KMS-11 (cell line): ENCODE measurements around the gene SMIM9.

ENCODE experiments used
- H2AFZ ChIP-seq: fragments of 200-600 bp; sonication (generic); 2 replicates; pipeline ENCODE4 v1.6.1; 2016; ENCODE audit warnings: antibody characterized with exemption, mixed run types, low read depth
- H3K27ac ChIP-seq: fragments of 200-600 bp; sonication (generic); 2 replicates; pipeline ENCODE4 v1.6.1; 2016; ENCODE audit warnings: mild to moderate bottlenecking, mixed run types
- H3K27me3 ChIP-seq: fragments of 200-600 bp; sonication (generic); 2 replicates; pipeline ENCODE4 v1.6.1; 2017; ENCODE audit warnings: mild to moderate bottlenecking, low read depth, mixed run types, moderate library complexity; ENCODE audit not compliant: insufficient read depth
- H3K36me3 ChIP-seq: fragments of 200-600 bp; sonication (generic); 2 replicates; pipeline ENCODE4 v1.6.1; 2017; ENCODE audit warnings: mild to moderate bottlenecking, mixed run types; ENCODE audit not compliant: insufficient read depth
- H3K4me1 ChIP-seq: fragments of 200-600 bp; sonication (generic); 2 replicates; pipeline ENCODE4 v1.6.1; 2016; ENCODE audit warnings: mild to moderate bottlenecking, low read depth, mixed run types; ENCODE audit not compliant: poor library complexity, severe bottlenecking
- H3K4me2 ChIP-seq: fragments of 200-600 bp; sonication (generic); 2 replicates; pipeline ENCODE4 v1.7.0; 2016; ENCODE audit warnings: mild to moderate bottlenecking, mixed run types
- H3K4me3 ChIP-seq: fragments of 200-600 bp; sonication (generic); IDR thresholded peaks from 2 replicates; pipeline ENCODE4 v1.6.1; 2017; ENCODE audit warnings: low read depth, low read length, mixed read lengths; ENCODE audit not compliant: insufficient read depth
- H3K79me2 ChIP-seq: fragments of 200-600 bp; sonication (generic); 2 replicates; pipeline ENCODE4 v1.6.1; 2016; ENCODE audit warnings: low read depth, mixed run types; ENCODE audit not compliant: insufficient read depth
- H3K9ac ChIP-seq: fragments of 200-600 bp; sonication (generic); 2 replicates; pipeline ENCODE4 v1.6.1; 2016; ENCODE audit warnings: mild to moderate bottlenecking, mixed run types
- H4K20me1 ChIP-seq: fragments of 200-600 bp; sonication (generic); 2 replicates; pipeline ENCODE4 v1.6.1; 2016; ENCODE audit warnings: mild to moderate bottlenecking, mixed run types; ENCODE audit not compliant: insufficient read depth
- TF ChIP-seq, protein P1 (sequence below): fragments of 200-600 bp; sonication (generic); conservative IDR thresholded peaks from 2 replicates; pipeline ENCODE4 v1.6.1; 2017; ENCODE audit warnings: low read depth, mild to moderate bottlenecking, antibody characterized with exemption, low read length, moderate library complexity, mixed read lengths

Gene SMIM9

GRCh38 chrX:154824638-154825037, 9.8 kb downstream of the SMIM9 start:
- H3K4me2 ChIP-seq: no peak overlapping the region
- H3K4me1 ChIP-seq: peaks cover 6% of the 10 kb centered on the region
- H3K27ac ChIP-seq: no peak overlapping the region
- H2AFZ ChIP-seq: no peak overlapping the region
- TF ChIP-seq, protein P1, sequence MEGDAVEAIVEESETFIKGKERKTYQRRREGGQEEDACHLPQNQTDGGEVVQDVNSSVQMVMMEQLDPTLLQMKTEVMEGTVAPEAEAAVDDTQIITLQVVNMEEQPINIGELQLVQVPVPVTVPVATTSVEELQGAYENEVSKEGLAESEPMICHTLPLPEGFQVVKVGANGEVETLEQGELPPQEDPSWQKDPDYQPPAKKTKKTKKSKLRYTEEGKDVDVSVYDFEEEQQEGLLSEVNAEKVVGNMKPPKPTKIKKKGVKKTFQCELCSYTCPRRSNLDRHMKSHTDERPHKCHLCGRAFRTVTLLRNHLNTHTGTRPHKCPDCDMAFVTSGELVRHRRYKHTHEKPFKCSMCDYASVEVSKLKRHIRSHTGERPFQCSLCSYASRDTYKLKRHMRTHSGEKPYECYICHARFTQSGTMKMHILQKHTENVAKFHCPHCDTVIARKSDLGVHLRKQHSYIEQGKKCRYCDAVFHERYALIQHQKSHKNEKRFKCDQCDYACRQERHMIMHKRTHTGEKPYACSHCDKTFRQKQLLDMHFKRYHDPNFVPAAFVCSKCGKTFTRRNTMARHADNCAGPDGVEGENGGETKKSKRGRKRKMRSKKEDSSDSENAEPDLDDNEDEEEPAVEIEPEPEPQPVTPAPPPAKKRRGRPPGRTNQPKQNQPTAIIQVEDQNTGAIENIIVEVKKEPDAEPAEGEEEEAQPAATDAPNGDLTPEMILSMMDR: no peak
- H3K79me2 ChIP-seq: no peaks in the 10 kb centered on the region
- H3K4me3 ChIP-seq: no peak overlapping the region
- H4K20me1 ChIP-seq: no peaks in the 10 kb centered on the region
- H3K9ac ChIP-seq: no peak overlapping the region
- H3K27me3 ChIP-seq: no peaks in the 10 kb centered on the region
- H3K36me3 ChIP-seq: no peaks in the 10 kb centered on the region

DNA sequence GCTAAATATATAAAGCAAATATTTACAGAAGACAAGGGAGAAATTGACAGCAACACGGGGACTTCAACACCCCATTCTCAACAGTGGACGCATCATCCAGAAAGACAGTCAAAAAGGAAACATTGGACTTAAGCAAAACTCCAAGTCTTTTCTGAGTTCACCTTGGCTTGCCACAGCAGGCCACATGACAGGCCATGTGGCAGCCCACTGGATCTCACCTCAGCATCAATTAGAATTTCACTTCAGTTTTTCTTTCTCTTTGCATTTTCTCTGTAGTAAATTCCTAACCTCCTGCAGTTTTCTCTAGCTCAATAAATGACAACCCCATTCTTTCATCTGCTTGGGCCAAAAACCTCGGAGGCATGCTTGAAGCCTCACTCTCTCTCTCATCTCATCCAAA, 12.4 kb downstream of the SMIM9 start:
- no peaks in the 10 kb centered on the region for H3K36me3 ChIP-seq
- no peaks in the 10 kb centered on the region for H3K27me3 ChIP-seq
- no peak overlapping the region for H3K9ac ChIP-seq
- H4K20me1 ChIP-seq: no peaks in the 10 kb centered on the region
- TF ChIP-seq, protein P1: no peak
- no peak overlapping the region for H3K4me2 ChIP-seq
- H2AFZ ChIP-seq: no peak overlapping the region
- H3K4me3 ChIP-seq: no peak overlapping the region
- peaks cover under 1% of the 10 kb centered on the region for H3K4me1 ChIP-seq
- no peak overlapping the region for H3K27ac ChIP-seq
- no peaks in the 10 kb centered on the region for H3K79me2 ChIP-seq

GRCh38 chrX:154821523-154821922, 12.9 kb downstream of the SMIM9 start:
- Histone ChIP-seq H3K4me2 (no peak overlapping the region), H3K27me3 (no peaks in the 10 kb centered on the region), H4K20me1 (no peaks in the 10 kb centered on the region), H3K4me3 (no peak overlapping the region), H3K36me3 (no peaks in the 10 kb centered on the region), H3K27ac (no peak overlapping the region), H2AFZ (no peak overlapping the region), H3K9ac (no peak overlapping the region), H3K79me2 (no peaks in the 10 kb centered on the region), H3K4me1 (no peaks in the 10 kb centered on the region)
- TF ChIP-seq, protein P1: no peak

DNA sequence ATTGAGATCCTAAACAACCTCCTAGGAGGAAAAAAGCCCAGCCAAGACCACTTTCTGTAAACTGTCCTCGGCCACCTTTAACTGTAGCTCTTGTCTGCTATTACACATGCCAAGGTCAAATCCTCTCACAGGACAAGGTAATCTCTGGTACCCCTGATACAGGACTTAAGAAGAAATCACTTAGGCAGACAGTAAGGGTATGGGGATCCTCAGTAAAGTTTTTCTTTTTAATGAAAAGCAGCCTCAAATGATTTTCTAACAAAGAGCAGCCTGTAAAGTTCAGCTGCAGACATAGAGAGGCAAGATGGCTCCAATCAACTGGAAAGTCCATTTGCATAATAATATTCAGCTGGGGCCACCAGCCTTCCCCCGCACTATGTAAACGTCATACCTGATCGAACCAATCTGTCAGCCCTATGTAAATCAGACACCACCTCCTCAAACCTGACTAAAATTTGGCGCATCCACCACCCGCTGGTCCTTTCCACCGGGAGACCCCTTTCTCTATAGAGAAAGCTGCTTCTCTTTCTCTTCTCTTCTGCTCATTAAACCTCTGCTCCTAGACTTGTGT, 14.6 kb downstream of the SMIM9 start:
- Histone ChIP-seq H2AFZ (no peak overlapping the region), H3K27ac (no peak overlapping the region), H3K36me3 (no peaks in the 10 kb centered on the region), H3K9ac (no peak overlapping the region), H3K79me2 (no peaks in the 10 kb centered on the region), H3K4me1 (no peaks in the 10 kb centered on the region), H4K20me1 (no peaks in the 10 kb centered on the region), H3K27me3 (no peaks in the 10 kb centered on the region), H3K4me2 (no peak overlapping the region), H3K4me3 (no peak overlapping the region)
- TF ChIP-seq, protein P1: no peak
